Measurements from ENCODE around the gene SOWAHA. TPM values are rescaled to one million over a fixed set of nuclear protein-coding genes. Genes with fewer than 3 reads are reported as not detected.

The SOWAHA gene
- total RNA-seq, 1 experiment from 2014 or later = 0.39 TPM

- intact Hi-C loops (cut with micrococcal nuclease) = no loop called here
- Histone ChIP-seq H3K4me2 (ENCODE audit: low read length) (no peak overlapping the region), H3K4me3 (replicated peaks in 1 of 2; ENCODE audit: low read depth in 1 of 2, low read length in 2 of 2) (no peak overlapping the region), H3K36me3 (ENCODE audit: control insufficient read depth in 1 of 2, insufficient read depth in 2 of 2, low read length in 2 of 2) (no peaks in the 10 kb centered on the region), H3K27me3 (ENCODE audit: insufficient read depth, low read length) (no peaks in the 10 kb centered on the region), H4K20me1 (ENCODE audit: insufficient read depth) (no peaks in the 10 kb centered on the region), H3K9me3 (ENCODE audit: control insufficient read depth in 1 of 2, insufficient read depth in 1 of 2, low read depth in 1 of 2, low read length in 2 of 2) (no peaks in the 10 kb centered on the region), H3K4me1 (ENCODE audit: control insufficient read depth in 1 of 2, insufficient read depth in 2 of 2, low read length in 2 of 2) (peaks cover 0 to 18% of the 10 kb centered on the region in 2 experiments; a peak in 3 of 4 replicates), H3K9me2 (ENCODE audit: insufficient read depth) (no peaks in the 10 kb centered on the region), H3K27ac (ENCODE audit: low read depth, low read length) (no peak overlapping the region), H2AFZ (ENCODE audit: low read depth, low read length, poor library complexity, severe bottlenecking) (no peak overlapping the region), H3K79me2 (ENCODE audit: insufficient read depth, low read length) (no peaks in the 10 kb centered on the region), H3K9ac (ENCODE audit: low read length) (no peak overlapping the region)
- no peak for TF ChIP-seq SIN3A (IDR thresholded peaks at IDR 0.05; ENCODE audit: low read depth)
- no peak for TF ChIP-seq ATF3 (IDR thresholded peaks at IDR 0.05)
- TF ChIP-seq POLR2A (IDR thresholded peaks at IDR 0.05; ENCODE audit: borderline replicate concordance, extremely low read depth, insufficient read depth, insufficient read length) = no peak
- TF ChIP-seq SRF (IDR thresholded peaks at IDR 0.05; ENCODE audit: low read depth) = no peak
- no peak for TF ChIP-seq MAX (IDR thresholded peaks at IDR 0.05)
- TF ChIP-seq CEBPB (IDR thresholded peaks at IDR 0.05; ENCODE audit: low read depth) = no peak
- TF ChIP-seq TCF7L2 (IDR thresholded peaks at IDR 0.05; ENCODE audit: borderline replicate concordance, extremely low read depth, insufficient read depth, insufficient read length) = no peak
- TF ChIP-seq POLR2AphosphoS5 (IDR thresholded peaks at IDR 0.05; ENCODE audit: low read depth, low read length) = no peak
- TF ChIP-seq EGR1 (IDR thresholded peaks at IDR 0.05; ENCODE audit: low read depth) = no peak
- TF ChIP-seq JUND (IDR thresholded peaks at IDR 0.05) = no peak
- no peak for TF ChIP-seq ZNF274 (IDR thresholded peaks at IDR 0.05; ENCODE audit: low read depth, low read length)
- no peak for TF ChIP-seq YY1 (IDR thresholded peaks at IDR 0.05; ENCODE audit: extremely low read depth, insufficient replicate concordance, low read depth, low read length)
- no peak for TF ChIP-seq CTCF (IDR thresholded peaks at IDR 0.05 in 2 of 3, conservative IDR thresholded peaks at IDR 0.05 in 1 of 3; ENCODE audit: borderline replicate concordance in 1 of 3, insufficient read depth in 1 of 3, low read depth in 2 of 3, low read length in 2 of 3)
- no peak for TF ChIP-seq EZH2 (IDR thresholded peaks at IDR 0.05)
- no peak for TF ChIP-seq RAD21 (IDR thresholded peaks at IDR 0.05; ENCODE audit: low read depth)
- no peak for TF ChIP-seq EZH2phosphoT487 (IDR thresholded peaks at IDR 0.05; ENCODE audit: borderline replicate concordance)
- no peak for TF ChIP-seq SP1 (IDR thresholded peaks at IDR 0.05; ENCODE audit: low read depth)
- TF ChIP-seq ZFX (IDR thresholded peaks at IDR 0.05) = no peak
- no peak for TF ChIP-seq ZBTB33 (IDR thresholded peaks at IDR 0.05; ENCODE audit: extremely low read depth, insufficient replicate concordance, low read length)
- TF ChIP-seq ELF1 (IDR thresholded peaks at IDR 0.05; ENCODE audit: borderline replicate concordance, low read depth) = no peak
- no peak for ATAC-seq
- DNase-seq (ENCODE audit: low read depth, low spot score) = no peak
- ChIA-PET POLR2A (no interaction called here), RAD21 (ENCODE audit: low non-redundant PET in 1 of 2, low total read pairs in 2 of 2, uncharacterized antibody in 2 of 2, unreplicated experiment in 2 of 2) (no interaction called here), CTCF (interaction anchor here (1.5 kb wide), 1 partner anchor 9 kb away, joined by 6 read pairs; no protein-coding TSS in a partner anchor)
- BruUV-seq (replicated peaks) = no TSS peak
Measured at GRCh38 chr5:132816083-132816482, 3.0 kb downstream of the SOWAHA start.

All from HCT116 (cell line).